GM23338 (cell line): ENCODE measurements around the gene MRPS11. TPM values are rescaled to one million over a fixed set of nuclear protein-coding genes. Genes with fewer than 3 reads are reported as not detected.

Source experiments
- ATAC-seq: fragments of 200-7000 bp; cut with Tn5 transposase; 3 replicates; pipeline ENCODE4 v1.9.1; 2020
- DNase-seq: peaks from one replicate; pipeline ENCODE4 v3.0.0-alpha.2; 2015; ENCODE audit warnings: low spot score
- H2AFZ ChIP-seq: fragments of 200-600 bp; sonication (generic); 2 replicates; pipeline ENCODE4 v1.8.0; 2016; ENCODE audit warnings: antibody characterized with exemption, mild to moderate bottlenecking, moderate library complexity
- H3F3A ChIP-seq: fragments of 200-600 bp; sonication (generic); replicated peaks from 2 replicates; pipeline ENCODE4 v1.8.0; 2017; ENCODE audit warnings: antibody characterized with exemption, mixed run types, low read depth
- H3K27ac ChIP-seq: fragments of 200-600 bp; sonication (generic); 2 replicates; pipeline ENCODE4 v1.6.1; 2016; ENCODE audit warnings: low read depth
- H3K27me3 ChIP-seq: fragments of 200-600 bp; sonication (generic); 2 replicates; pipeline ENCODE4 v1.8.0; 2016; ENCODE audit warnings: mild to moderate bottlenecking, mixed run types, moderate library complexity; ENCODE audit not compliant: insufficient read depth
- H3K36me3 ChIP-seq: fragments of 200-600 bp; sonication (generic); 2 replicates; pipeline ENCODE4 v1.8.0; 2016; ENCODE audit warnings: mild to moderate bottlenecking; ENCODE audit not compliant: insufficient read depth
- H3K4me1 ChIP-seq: fragments of 200-600 bp; sonication (generic); 2 replicates; pipeline ENCODE4 v1.8.0; 2016; ENCODE audit warnings: mild to moderate bottlenecking, moderate library complexity; ENCODE audit not compliant: insufficient read depth
- H3K4me2 ChIP-seq: fragments of 200-600 bp; sonication (generic); 2 replicates; pipeline ENCODE4 v1.7.1; 2017; ENCODE audit warnings: mixed run types
- H3K4me3 ChIP-seq: fragments of 200-600 bp; sonication (generic); 2 replicates; pipeline ENCODE4 v1.6.1; 2016; ENCODE audit warnings: mixed run types
- H3K79me2 ChIP-seq: fragments of 200-600 bp; sonication (generic); replicated peaks from 2 replicates; pipeline ENCODE4 v1.8.0; 2017; ENCODE audit warnings: mild to moderate bottlenecking; ENCODE audit not compliant: insufficient read depth
- H3K9me2 ChIP-seq: fragments of 200-600 bp; sonication (generic); 2 replicates; pipeline ENCODE4 v1.8.0; 2017; ENCODE audit not compliant: insufficient read depth
- H4K20me1 ChIP-seq: fragments of 200-600 bp; sonication (generic); replicated peaks from 2 replicates; pipeline ENCODE4 v1.8.0; 2017; ENCODE audit warnings: mild to moderate bottlenecking; ENCODE audit not compliant: insufficient read depth
- H3K27ac Mint-ChIP-seq: 2 replicates; pipeline ENCODE4 v1.8.0; 2020; ENCODE audit warnings: inconsistent platforms, mild to moderate bottlenecking, moderate library complexity, mixed read lengths
- H3K27me3 Mint-ChIP-seq: 3 replicates; pipeline ENCODE4 v1.8.0; 2022; ENCODE audit warnings: low read depth, mild to moderate bottlenecking, moderate library complexity, mixed read lengths, inconsistent platforms; ENCODE audit not compliant: insufficient read depth, poor library complexity
- H3K36me3 Mint-ChIP-seq: 3 replicates; pipeline ENCODE4 v1.8.0; 2021; ENCODE audit warnings: low read depth, mild to moderate bottlenecking, inconsistent platforms, moderate library complexity, mixed read lengths
- H3K4me1 Mint-ChIP-seq: 3 replicates; pipeline ENCODE4 v1.8.0; 2020; ENCODE audit warnings: mild to moderate bottlenecking, inconsistent platforms, mixed read lengths
- H3K4me3 Mint-ChIP-seq: 3 replicates; pipeline ENCODE4 v1.8.0; 2021; ENCODE audit warnings: moderate library complexity, mild to moderate bottlenecking, inconsistent platforms, mixed read lengths
- H3K9me3 Mint-ChIP-seq: 3 replicates; pipeline ENCODE4 v1.8.0; 2020; ENCODE audit warnings: moderate library complexity, mild to moderate bottlenecking, inconsistent platforms, mixed read lengths
- CREB1 ChIP-seq: fragments of 250-450 bp; sonication (Bioruptor Pico); IDR thresholded peaks from 2 replicates; pipeline ENCODE4 v1.5.0; 2020; ENCODE audit warnings: low read depth, mild to moderate bottlenecking, moderate library complexity
- CTCF ChIP-seq, 2 experiments: fragments of 200-600 bp in 1 of 2; sonication (generic) in 1 of 2; conservative IDR thresholded peaks; 2 replicates each; pipeline versions ENCODE4 v1.5.1 to v1.6.1; 2016 to 2017; ENCODE audit warnings: antibody characterized with exemption in 2 of 2, low read depth in 2 of 2, mild to moderate bottlenecking in 2 of 2, moderate library complexity in 1 of 2
- ETS1 ChIP-seq: IDR thresholded peaks from 2 replicates; pipeline ENCODE4 v1.6.1; 2016; ENCODE audit warnings: antibody characterized with exemption
- EZH2 ChIP-seq: fragments of 200-600 bp; sonication (generic); IDR thresholded peaks from one replicate; pipeline ENCODE4 v1.8.0; 2017; ENCODE audit warnings: antibody characterized with exemption, mild to moderate bottlenecking, low read depth; ENCODE audit not compliant: unreplicated experiment
- EZH2phosphoT487 ChIP-seq: fragments of 200-600 bp; sonication (generic); IDR thresholded peaks from one replicate; pipeline ENCODE4 v1.8.1; 2018; ENCODE audit warnings: antibody characterized with exemption; ENCODE audit not compliant: unreplicated experiment
- JUNB ChIP-seq: IDR thresholded peaks from one replicate; pipeline ENCODE4 v1.6.1; 2016; ENCODE audit warnings: antibody characterized with exemption; ENCODE audit not compliant: unreplicated experiment
- NANOG ChIP-seq: IDR thresholded peaks from 2 replicates; pipeline ENCODE4 v1.6.1; 2016; ENCODE audit warnings: antibody characterized with exemption, borderline replicate concordance
- POLR2AphosphoS5 ChIP-seq: IDR thresholded peaks from 2 replicates; pipeline ENCODE4 v1.6.1; 2016; ENCODE audit warnings: antibody characterized with exemption, low read depth
- REST ChIP-seq: IDR thresholded peaks from one replicate; pipeline ENCODE4 v1.6.1; 2018; ENCODE audit warnings: antibody characterized with exemption; ENCODE audit not compliant: unreplicated experiment
- STAT1 ChIP-seq: IDR thresholded peaks from one replicate; pipeline ENCODE4 v1.6.1; 2016; ENCODE audit warnings: antibody characterized with exemption; ENCODE audit not compliant: unreplicated experiment
- ZNF114 ChIP-seq: fragments of 250-450 bp; sonication (Bioruptor Pico); IDR thresholded peaks from 2 replicates; pipeline ENCODE4 v1.5.0; 2020; ENCODE audit warnings: mild to moderate bottlenecking, moderate library complexity
- ZNF331 ChIP-seq: fragments of 250-450 bp; sonication (Bioruptor Pico); IDR thresholded peaks from 2 replicates; pipeline ENCODE4 v1.5.0; 2020; ENCODE audit warnings: low read depth, mild to moderate bottlenecking, moderate library complexity
- ZNF462 ChIP-seq: fragments of 250-450 bp; sonication (Bioruptor Pico); IDR thresholded peaks from 2 replicates; pipeline ENCODE4 v1.5.0; 2020; ENCODE audit warnings: mild to moderate bottlenecking, moderate library complexity
- polyA plus RNA-seq: library from polyadenylated mRNA; unstranded; fragments of >200 nt; fragmentation: Nextera tagmentation; extraction: Ambion mirVana; gene quantifications from 2 replicates; pipeline ENCODE4 v1.2.1, GENCODE V29; 2016
- total RNA-seq: library from RNA; depleted of rRNA; stranded (reverse); fragments of >200 nt; shearing (Covaris generic); gene quantifications from 2 replicates; pipeline ENCODE4 v1.2.3, GENCODE V29; 2014

The MRPS11 gene
- total and polyA plus RNA-seq, 2 experiments from 2014 or later = 35.8 to 57.9 TPM

GRCh38 chr15:88430051-88430450 is 37.5 kb upstream of the MRPS11 start:
- Histone ChIP-seq H3K79me2 (no peaks in the 10 kb centered on the region), H4K20me1 (no peaks in the 10 kb centered on the region), H2AFZ (no peak overlapping the region), H3K4me1 (peaks cover 10% of the 10 kb centered on the region), H3K4me2 (no peak overlapping the region), H3K27me3 (no peaks in the 10 kb centered on the region), H3K36me3 (no peaks in the 10 kb centered on the region), H3K27ac (no peak overlapping the region), H3K9me2 (no peaks in the 10 kb centered on the region), H3F3A (no peaks in the 10 kb centered on the region), H3K4me3 (no peak overlapping the region)
- no peak overlapping the region for H3K27ac Mint-ChIP-seq
- no peak for TF ChIP-seq POLR2AphosphoS5
- TF ChIP-seq REST = no peak
- no peak for TF ChIP-seq ZNF331
- no peak for TF ChIP-seq JUNB
- no peak for TF ChIP-seq CREB1 (CRISPR knock-in tag)
- no peak for TF ChIP-seq EZH2
- no peak for TF ChIP-seq ZNF114 (CRISPR knock-in tag)
- TF ChIP-seq CTCF (conservative IDR thresholded peaks at IDR 0.05; ENCODE audit: low read depth in 2 of 2) = no peak
- no peak for TF ChIP-seq ZNF462 (CRISPR knock-in tag)
- TF ChIP-seq STAT1 = no peak
- no peak for TF ChIP-seq ETS1
- TF ChIP-seq EZH2phosphoT487 = no peak
- no peak for TF ChIP-seq NANOG
- peaks cover 7% of the 10 kb centered on the region for H3K4me1 Mint-ChIP-seq
- no peaks in the 10 kb centered on the region for H3K9me3 Mint-ChIP-seq
- no peaks in the 10 kb centered on the region for H3K36me3 Mint-ChIP-seq
- no peak for DNase-seq
- H3K4me3 Mint-ChIP-seq = no peak overlapping the region
- no peak for ATAC-seq
- no peaks in the 10 kb centered on the region for H3K27me3 Mint-ChIP-seq
